Measurements from ENCODE around the gene MUS81. TPM values are rescaled to one million over a fixed set of nuclear protein-coding genes. Genes with fewer than 3 reads are reported as not detected.

MUS81 gene
- total and polyA plus RNA-seq, 9 of the 15 experiments (the other 6 are each of a cell fraction or from before 2014, with no cell fraction given), result 13.4 to 118 (median 53.7) TPM

DNA sequence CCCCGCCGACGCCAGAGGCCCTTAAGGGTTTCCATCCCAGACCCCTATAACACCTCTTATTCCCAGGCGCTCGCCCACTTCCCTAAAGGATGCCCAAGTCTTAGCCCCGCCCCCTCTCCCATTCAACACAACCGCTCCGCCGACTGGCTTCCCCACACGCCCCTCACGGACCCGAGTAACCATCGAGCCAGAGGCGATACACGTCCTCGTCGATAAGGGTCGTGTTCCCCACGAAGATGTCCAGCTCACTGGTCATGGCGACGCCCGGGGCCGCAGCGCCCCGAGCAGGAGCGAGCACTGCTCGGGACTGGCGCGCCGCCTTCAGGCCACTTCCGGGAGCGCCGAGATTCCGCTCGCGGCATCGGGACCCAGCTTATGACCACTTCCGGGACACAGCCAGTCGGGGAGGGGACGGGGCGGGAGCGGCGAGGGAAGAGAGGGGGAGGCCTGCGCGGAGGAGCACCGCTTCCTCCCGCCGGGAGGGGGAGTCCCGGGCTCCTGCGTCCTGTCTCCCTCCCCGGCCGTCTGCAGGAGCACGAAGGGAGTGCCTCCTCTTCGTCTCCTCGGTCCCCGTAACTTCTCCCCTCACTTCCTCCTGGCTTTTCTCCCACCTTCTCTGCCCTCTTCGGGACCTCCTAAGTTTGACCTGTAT is 28.1 kb downstream of the MUS81 start, which contains the start of gene FIBP (continued):
- TF ChIP-seq ZNF780A (CRISPR knock-in tag; IDR thresholded peaks at IDR 0.05), result no peak
- no peak for TF ChIP-seq KHSRP (IDR thresholded peaks at IDR 0.05)
- no peak for TF ChIP-seq FUS (optimal IDR thresholded peaks at IDR 0.05; ENCODE audit: low read depth, low read length)
- TF ChIP-seq, protein P1, sequence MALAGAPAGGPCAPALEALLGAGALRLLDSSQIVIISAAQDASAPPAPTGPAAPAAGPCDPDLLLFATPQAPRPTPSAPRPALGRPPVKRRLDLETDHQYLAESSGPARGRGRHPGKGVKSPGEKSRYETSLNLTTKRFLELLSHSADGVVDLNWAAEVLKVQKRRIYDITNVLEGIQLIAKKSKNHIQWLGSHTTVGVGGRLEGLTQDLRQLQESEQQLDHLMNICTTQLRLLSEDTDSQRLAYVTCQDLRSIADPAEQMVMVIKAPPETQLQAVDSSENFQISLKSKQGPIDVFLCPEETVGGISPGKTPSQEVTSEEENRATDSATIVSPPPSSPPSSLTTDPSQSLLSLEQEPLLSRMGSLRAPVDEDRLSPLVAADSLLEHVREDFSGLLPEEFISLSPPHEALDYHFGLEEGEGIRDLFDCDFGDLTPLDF (CRISPR knock-in tag; IDR thresholded peaks at IDR 0.05), result no peak
- TF ChIP-seq PHB (CRISPR knock-in tag; IDR thresholded peaks at IDR 0.05), result no peak
- TF ChIP-seq, protein P2, sequence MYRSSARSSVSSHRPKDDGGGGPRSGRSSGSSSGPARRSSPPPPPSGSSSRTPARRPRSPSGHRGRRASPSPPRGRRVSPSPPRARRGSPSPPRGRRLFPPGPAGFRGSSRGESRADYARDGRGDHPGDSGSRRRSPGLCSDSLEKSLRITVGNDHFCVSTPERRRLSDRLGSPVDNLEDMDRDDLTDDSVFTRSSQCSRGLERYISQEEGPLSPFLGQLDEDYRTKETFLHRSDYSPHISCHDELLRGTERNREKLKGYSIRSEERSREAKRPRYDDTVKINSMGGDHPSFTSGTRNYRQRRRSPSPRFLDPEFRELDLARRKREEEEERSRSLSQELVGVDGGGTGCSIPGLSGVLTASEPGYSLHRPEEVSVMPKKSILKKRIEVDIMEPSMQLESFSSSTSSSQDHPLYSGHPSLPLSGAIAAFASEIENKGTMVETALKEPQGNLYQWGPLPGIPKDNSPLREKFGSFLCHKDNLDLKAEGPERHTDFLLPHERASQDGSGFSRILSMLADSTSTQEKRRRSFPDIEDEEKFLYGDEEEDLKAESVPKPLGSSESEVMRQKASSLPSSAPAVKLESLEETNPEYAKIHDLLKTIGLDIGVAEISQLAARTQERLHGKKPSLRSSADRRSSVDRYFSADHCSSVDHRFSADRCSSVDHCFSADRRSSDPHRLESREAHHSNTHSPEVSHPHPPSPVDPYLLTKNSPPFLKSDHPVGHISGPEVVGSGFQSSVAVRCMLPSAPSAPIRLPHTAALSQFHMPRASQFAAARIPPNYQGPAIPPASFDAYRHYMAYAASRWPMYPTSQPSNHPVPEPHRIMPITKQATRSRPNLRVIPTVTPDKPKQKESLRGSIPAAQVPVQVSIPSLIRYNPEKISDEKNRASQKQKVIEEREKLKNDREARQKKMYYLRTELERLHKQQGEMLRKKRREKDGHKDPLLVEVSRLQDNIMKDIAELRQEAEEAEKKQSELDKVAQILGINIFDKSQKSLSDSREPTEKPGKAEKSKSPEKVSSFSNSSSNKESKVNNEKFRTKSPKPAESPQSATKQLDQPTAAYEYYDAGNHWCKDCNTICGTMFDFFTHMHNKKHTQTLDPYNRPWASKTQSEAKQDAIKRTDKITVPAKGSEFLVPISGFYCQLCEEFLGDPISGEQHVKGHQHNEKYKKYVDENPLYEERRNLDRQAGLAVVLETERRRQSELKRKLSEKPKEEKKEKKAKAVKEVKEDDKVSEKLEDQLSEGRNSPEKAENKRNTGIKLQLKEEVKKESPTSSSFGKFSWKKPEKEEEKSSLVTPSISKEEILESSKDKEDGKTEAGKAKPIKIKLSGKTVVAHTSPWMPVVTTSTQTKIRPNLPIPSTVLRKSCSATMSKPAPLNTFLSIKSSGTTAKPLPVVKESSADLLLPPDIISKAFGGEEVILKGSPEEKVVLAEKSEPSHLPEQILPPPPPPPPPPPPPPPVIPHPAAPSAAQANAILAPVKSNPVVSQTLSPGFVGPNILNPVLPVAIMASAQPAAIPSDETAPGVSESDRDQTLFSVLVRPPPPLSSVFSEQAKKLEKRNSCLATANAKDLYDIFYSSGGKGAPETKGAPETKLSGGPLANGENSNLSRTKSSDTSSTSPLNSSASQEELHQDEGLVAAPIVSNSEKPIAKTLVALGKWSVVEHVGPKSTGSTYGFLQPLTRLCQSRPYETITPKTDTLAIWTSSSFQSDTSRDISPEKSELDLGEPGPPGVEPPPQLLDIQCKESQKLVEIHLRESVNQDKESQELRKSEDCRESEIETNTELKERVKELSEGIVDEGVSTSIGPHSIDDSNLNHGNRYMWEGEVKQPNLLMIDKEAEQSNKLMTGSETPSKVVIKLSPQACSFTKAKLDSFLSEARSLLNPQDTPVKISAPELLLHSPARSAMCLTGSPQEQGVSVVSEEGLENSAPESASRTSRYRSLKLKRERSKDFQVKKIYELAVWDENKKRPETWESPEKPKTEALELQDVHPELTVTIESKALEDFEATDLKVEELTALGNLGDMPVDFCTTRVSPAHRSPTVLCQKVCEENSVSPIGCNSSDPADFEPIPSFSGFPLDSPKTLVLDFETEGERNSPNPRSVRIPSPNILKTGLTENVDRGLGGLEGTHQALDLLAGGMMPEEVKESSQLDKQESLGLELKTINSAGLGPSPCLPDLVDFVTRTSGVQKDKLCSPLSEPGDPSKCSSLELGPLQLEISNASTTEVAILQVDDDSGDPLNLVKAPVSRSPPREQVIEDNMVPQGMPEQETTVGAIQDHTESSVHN (IDR thresholded peaks at IDR 0.05; ENCODE audit: borderline replicate concordance in 1 of 2, low read depth in 1 of 2), result no peak
- TF ChIP-seq ZNF79 (CRISPR knock-in tag; IDR thresholded peaks at IDR 0.05; ENCODE audit: low read depth), result no peak
- TF ChIP-seq SP2 (IDR thresholded peaks at IDR 0.05; ENCODE audit: extremely low read depth, low read depth, low read length, poor library complexity, severe bottlenecking), result no peak
- no peak for TF ChIP-seq ELF4 (CRISPR knock-in tag; IDR thresholded peaks at IDR 0.05)
- TF ChIP-seq E2F3 (CRISPR knock-in tag; IDR thresholded peaks at IDR 0.05), result no peak
- TF ChIP-seq HDAC1 (IDR thresholded peaks at IDR 0.05), result peak in 1 of 2 experiments; percentile 80; a peak in 2 of 4 replicates
- TF ChIP-seq JUNB (CRISPR knock-in tag; conservative IDR thresholded peaks at IDR 0.05), result no peak
- no peak for TF ChIP-seq XRCC4 (IDR thresholded peaks at IDR 0.05; ENCODE audit: extremely low read depth, insufficient read depth, insufficient read length)
- TF ChIP-seq SETDB1 (IDR thresholded peaks at IDR 0.05; ENCODE audit: low read length), result no peak
- TF ChIP-seq MAZ (CRISPR knock-in tag; conservative IDR thresholded peaks at IDR 0.05 in 1 of 2, IDR thresholded peaks at IDR 0.05 in 1 of 2), result peak; percentile 97 to 98
- TF ChIP-seq, protein P3, sequence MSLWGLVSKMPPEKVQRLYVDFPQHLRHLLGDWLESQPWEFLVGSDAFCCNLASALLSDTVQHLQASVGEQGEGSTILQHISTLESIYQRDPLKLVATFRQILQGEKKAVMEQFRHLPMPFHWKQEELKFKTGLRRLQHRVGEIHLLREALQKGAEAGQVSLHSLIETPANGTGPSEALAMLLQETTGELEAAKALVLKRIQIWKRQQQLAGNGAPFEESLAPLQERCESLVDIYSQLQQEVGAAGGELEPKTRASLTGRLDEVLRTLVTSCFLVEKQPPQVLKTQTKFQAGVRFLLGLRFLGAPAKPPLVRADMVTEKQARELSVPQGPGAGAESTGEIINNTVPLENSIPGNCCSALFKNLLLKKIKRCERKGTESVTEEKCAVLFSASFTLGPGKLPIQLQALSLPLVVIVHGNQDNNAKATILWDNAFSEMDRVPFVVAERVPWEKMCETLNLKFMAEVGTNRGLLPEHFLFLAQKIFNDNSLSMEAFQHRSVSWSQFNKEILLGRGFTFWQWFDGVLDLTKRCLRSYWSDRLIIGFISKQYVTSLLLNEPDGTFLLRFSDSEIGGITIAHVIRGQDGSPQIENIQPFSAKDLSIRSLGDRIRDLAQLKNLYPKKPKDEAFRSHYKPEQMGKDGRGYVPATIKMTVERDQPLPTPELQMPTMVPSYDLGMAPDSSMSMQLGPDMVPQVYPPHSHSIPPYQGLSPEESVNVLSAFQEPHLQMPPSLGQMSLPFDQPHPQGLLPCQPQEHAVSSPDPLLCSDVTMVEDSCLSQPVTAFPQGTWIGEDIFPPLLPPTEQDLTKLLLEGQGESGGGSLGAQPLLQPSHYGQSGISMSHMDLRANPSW (CRISPR knock-in tag; IDR thresholded peaks at IDR 0.05), result no peak; the same call in 1 of the 2 replicates
